Measurements from ENCODE around the gene SEZ6.

SEZ6 gene

DNA sequence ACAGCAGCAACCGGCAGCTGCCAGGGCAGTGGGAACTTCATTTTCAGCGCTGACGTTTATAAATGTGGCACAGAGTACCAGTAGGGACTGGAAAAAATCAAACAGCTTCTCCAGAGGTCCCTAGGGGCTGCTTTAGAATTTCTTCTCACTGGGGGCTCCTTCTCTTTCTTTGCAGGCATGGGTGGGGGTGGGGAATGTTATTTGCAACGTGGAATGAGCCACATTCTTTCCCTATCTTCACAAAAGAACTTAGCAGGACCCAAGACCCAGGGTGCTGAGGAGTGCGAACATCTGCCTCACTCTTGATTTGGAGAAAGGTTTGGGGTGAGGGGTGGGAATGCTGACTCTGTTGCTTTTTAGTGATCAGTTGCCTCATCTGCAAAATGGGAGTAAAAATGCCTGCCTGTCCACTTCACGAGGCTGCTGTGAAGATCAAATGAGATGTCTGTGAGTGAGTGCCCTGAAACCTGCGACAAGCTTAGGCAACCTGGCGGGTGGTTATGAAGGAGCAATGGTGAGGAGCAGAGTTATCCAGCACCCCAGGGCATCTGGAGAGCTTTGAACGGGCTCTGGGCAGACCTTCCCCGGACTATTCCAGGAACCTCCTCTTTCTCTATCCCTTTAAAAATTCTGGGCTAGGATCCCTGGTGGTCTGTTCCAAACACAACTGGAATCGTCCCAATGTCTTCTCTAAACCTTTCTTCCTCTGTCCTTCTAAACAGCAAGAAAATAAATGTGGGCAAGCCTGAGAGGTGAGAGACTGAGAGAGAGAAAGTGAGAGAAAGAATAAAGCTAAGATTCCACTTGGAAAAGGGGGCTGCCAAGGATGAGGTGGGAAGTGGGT, 26.4 kb upstream of the SEZ6 start:
- H3K79me2 ChIP-seq (ENCODE audit: insufficient read depth, low read length) = no peaks in the 10 kb centered on the region
- H3K9me3 ChIP-seq (ENCODE audit: insufficient read depth, low read length, severe bottlenecking) = peaks cover 7% of the 10 kb centered on the region
- H3K4me1 ChIP-seq (ENCODE audit: insufficient read depth, low read length) = no peaks in the 10 kb centered on the region
- H3K4me3 ChIP-seq (ENCODE audit: low read depth in 1 of 2, low read length in 2 of 2) = no peak overlapping the region
- no peak overlapping the region for H2AFZ ChIP-seq (ENCODE audit: low read depth, low read length)
- DNase-seq (no peak), ATAC-seq (ENCODE audit: insufficient read depth, low read depth) (no peak)
- no peak for TF ChIP-seq EZH2 (IDR thresholded peaks at IDR 0.05; ENCODE audit: borderline replicate concordance, low read depth, low read length, severe bottlenecking)
- TF ChIP-seq, protein P1, sequence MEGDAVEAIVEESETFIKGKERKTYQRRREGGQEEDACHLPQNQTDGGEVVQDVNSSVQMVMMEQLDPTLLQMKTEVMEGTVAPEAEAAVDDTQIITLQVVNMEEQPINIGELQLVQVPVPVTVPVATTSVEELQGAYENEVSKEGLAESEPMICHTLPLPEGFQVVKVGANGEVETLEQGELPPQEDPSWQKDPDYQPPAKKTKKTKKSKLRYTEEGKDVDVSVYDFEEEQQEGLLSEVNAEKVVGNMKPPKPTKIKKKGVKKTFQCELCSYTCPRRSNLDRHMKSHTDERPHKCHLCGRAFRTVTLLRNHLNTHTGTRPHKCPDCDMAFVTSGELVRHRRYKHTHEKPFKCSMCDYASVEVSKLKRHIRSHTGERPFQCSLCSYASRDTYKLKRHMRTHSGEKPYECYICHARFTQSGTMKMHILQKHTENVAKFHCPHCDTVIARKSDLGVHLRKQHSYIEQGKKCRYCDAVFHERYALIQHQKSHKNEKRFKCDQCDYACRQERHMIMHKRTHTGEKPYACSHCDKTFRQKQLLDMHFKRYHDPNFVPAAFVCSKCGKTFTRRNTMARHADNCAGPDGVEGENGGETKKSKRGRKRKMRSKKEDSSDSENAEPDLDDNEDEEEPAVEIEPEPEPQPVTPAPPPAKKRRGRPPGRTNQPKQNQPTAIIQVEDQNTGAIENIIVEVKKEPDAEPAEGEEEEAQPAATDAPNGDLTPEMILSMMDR (IDR thresholded peaks at IDR 0.05; ENCODE audit: borderline replicate concordance, extremely low read depth, low read length, poor library complexity, severe bottlenecking) = no peak
- H4K20me1 ChIP-seq (ENCODE audit: insufficient read depth, low read length) = no peaks in the 10 kb centered on the region
- no peak overlapping the region for H3K4me2 ChIP-seq (ENCODE audit: insufficient read depth, low read length)
- no peaks in the 10 kb centered on the region for H3K36me3 ChIP-seq (ENCODE audit: insufficient read depth, low read length)
- H3K27ac ChIP-seq (ENCODE audit: low read length) = no peak overlapping the region
- H3K9ac ChIP-seq (ENCODE audit: low read depth, low read length) = no peak overlapping the region
- peaks cover 17% of the 10 kb centered on the region for H3K27me3 ChIP-seq (ENCODE audit: insufficient read depth, low read length, poor library complexity)

DNA sequence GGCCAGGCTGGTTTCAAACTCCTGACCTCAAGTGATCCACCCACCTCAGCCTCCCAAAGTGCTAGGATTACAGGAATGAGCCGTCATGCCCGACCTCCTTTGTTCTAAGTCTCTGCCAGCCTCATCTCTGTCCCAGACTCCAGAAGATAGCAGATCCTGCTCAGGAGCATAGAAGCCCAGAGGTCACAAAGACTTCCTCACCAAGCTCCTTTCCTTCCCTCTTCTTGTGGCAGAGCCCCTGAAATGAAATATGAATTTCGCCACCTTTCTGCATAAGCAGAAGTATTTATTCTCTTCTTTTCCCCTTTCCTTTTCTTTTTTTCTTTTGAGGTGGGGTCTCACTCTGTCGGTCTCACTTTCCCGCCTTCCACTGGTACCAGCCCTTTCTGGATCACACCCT, 25.7 kb upstream of the SEZ6 start:
- no peak overlapping the region for H2AFZ ChIP-seq (ENCODE audit: low read depth, low read length)
- H3K4me1 ChIP-seq (ENCODE audit: insufficient read depth, low read length) = no peaks in the 10 kb centered on the region
- ATAC-seq (ENCODE audit: insufficient read depth, low read depth) (no peak), DNase-seq (no peak)
- H4K20me1 ChIP-seq (ENCODE audit: insufficient read depth, low read length) = no peaks in the 10 kb centered on the region
- TF ChIP-seq EZH2 (IDR thresholded peaks at IDR 0.05; ENCODE audit: borderline replicate concordance, low read depth, low read length, severe bottlenecking) = no peak
- TF ChIP-seq, protein P1 (IDR thresholded peaks at IDR 0.05; ENCODE audit: borderline replicate concordance, extremely low read depth, low read length, poor library complexity, severe bottlenecking) = no peak
- H3K27ac ChIP-seq (ENCODE audit: low read length) = no peak overlapping the region
- peaks cover 17% of the 10 kb centered on the region for H3K27me3 ChIP-seq (ENCODE audit: insufficient read depth, low read length, poor library complexity)
- H3K4me3 ChIP-seq (ENCODE audit: low read depth in 1 of 2, low read length in 2 of 2) = no peak overlapping the region
- no peaks in the 10 kb centered on the region for H3K36me3 ChIP-seq (ENCODE audit: insufficient read depth, low read length)
- no peak overlapping the region for H3K4me2 ChIP-seq (ENCODE audit: insufficient read depth, low read length)
- H3K9me3 ChIP-seq (ENCODE audit: insufficient read depth, low read length, severe bottlenecking) = peaks cover 7% of the 10 kb centered on the region
- H3K79me2 ChIP-seq (ENCODE audit: insufficient read depth, low read length) = no peaks in the 10 kb centered on the region
- H3K9ac ChIP-seq (ENCODE audit: low read depth, low read length) = no peak overlapping the region

DNA sequence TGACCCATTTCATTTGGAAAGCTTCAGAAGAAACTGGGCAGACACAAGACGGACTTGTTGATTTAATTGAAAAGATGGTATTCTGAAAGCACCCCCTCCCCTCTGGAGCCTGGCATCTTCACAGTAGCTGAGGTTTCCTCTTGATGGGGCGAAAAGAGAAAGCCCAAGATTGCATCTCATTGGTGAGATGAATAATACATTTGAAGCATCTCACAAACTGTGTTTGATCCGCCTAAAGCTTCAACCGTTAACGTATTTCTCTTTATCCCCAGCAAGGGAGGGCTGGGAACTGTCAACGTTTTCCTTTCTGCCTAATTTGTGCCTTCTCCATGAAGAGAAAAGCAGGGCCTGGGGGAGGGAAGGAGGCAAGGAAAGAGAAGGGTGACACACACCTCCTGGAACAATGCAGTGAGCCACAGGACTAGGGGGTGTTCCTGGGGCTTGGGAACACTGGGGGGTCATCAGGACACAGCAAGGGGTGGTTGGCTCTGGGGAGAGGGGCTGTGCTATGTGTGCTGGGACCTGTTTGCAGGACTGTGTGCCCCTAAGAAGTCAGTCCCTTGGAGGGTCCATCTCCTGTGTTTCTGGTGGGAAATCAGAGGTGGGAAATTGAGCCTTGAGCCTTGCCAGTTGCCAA, 18.6 kb upstream of the SEZ6 start:
- DNase-seq (no peak), ATAC-seq (ENCODE audit: insufficient read depth, low read depth) (no peak)
- H3K9ac ChIP-seq (ENCODE audit: low read depth, low read length) = no peak overlapping the region
- peaks cover 12% of the 10 kb centered on the region for H3K27me3 ChIP-seq (ENCODE audit: insufficient read depth, low read length, poor library complexity)
- H3K79me2 ChIP-seq (ENCODE audit: insufficient read depth, low read length) = no peaks in the 10 kb centered on the region
- no peak overlapping the region for H3K4me3 ChIP-seq (ENCODE audit: low read depth in 1 of 2, low read length in 2 of 2)
- H3K4me1 ChIP-seq (ENCODE audit: insufficient read depth, low read length) = no peaks in the 10 kb centered on the region
- no peaks in the 10 kb centered on the region for H3K36me3 ChIP-seq (ENCODE audit: insufficient read depth, low read length)
- TF ChIP-seq, protein P1 (IDR thresholded peaks at IDR 0.05; ENCODE audit: borderline replicate concordance, extremely low read depth, low read length, poor library complexity, severe bottlenecking) = no peak
- H4K20me1 ChIP-seq (ENCODE audit: insufficient read depth, low read length) = no peaks in the 10 kb centered on the region
- no peaks in the 10 kb centered on the region for H3K9me3 ChIP-seq (ENCODE audit: insufficient read depth, low read length, severe bottlenecking)
- no peak overlapping the region for H2AFZ ChIP-seq (ENCODE audit: low read depth, low read length)
- no peak overlapping the region for H3K27ac ChIP-seq (ENCODE audit: low read length)
- H3K4me2 ChIP-seq (ENCODE audit: insufficient read depth, low read length) = no peak overlapping the region
